Smooth muscle cell (in vitro differentiated cells): ENCODE data around the gene GAR1. TPM values are rescaled to one million over a fixed set of nuclear protein-coding genes. Genes with fewer than 3 reads are reported as not detected.
A peak's percentile ranks its signal among the peaks of the same experiment; 100 is the strongest.

Experiments
- DNase-seq: peaks from one replicate; lab custom pipeline; 2025; ENCODE audit not compliant: unreplicated experiment; lab: John Stamatoyannopoulos, UW
- H2AFZ ChIP-seq: fragments of 200-600 bp; sonication (generic); 2 replicates; pipeline ENCODE4 v1.6.0; 2016; ENCODE audit warnings: antibody characterized with exemption, low read depth, mild to moderate bottlenecking
- H3F3A ChIP-seq: fragments of 200-600 bp; sonication (generic); 2 replicates; pipeline ENCODE4 v1.6.0; 2017; ENCODE audit warnings: antibody characterized with exemption, low read depth
- H3K27ac ChIP-seq: fragments of 200-600 bp; sonication (generic); 2 replicates; pipeline ENCODE4 v1.5.1; 2016; ENCODE audit warnings: low read depth, mild to moderate bottlenecking
- H3K27me3 ChIP-seq: fragments of 200-600 bp; sonication (generic); 2 replicates; pipeline ENCODE4 v1.6.1; 2016; ENCODE audit warnings: low read depth, mild to moderate bottlenecking
- H3K36me3 ChIP-seq: fragments of 200-600 bp; sonication (generic); 2 replicates; pipeline ENCODE4 v1.5.1; 2016; ENCODE audit warnings: low read depth
- H3K4me1 ChIP-seq: fragments of 200-600 bp; sonication (generic); 2 replicates; pipeline ENCODE4 v1.5.1; 2016; ENCODE audit warnings: low read depth
- H3K4me2 ChIP-seq: fragments of 200-600 bp; sonication (generic); 2 replicates; pipeline ENCODE4 v1.6.0; 2016; ENCODE audit warnings: mild to moderate bottlenecking
- H3K4me3 ChIP-seq: fragments of 200-600 bp; sonication (generic); 2 replicates; pipeline ENCODE4 v1.5.1; 2016; ENCODE audit warnings: mild to moderate bottlenecking
- H3K79me2 ChIP-seq: fragments of 200-600 bp; sonication (generic); 2 replicates; pipeline ENCODE4 v1.6.0; 2016; ENCODE audit warnings: low read depth, mild to moderate bottlenecking
- H3K9ac ChIP-seq: fragments of 200-600 bp; sonication (generic); 2 replicates; pipeline ENCODE4 v1.6.0; 2016; ENCODE audit warnings: low read depth
- H3K9me3 ChIP-seq: fragments of 200-600 bp; sonication (generic); replicated peaks from 2 replicates; pipeline ENCODE4 v1.5.1; 2016; ENCODE audit warnings: low read depth
- H4K20me1 ChIP-seq: fragments of 200-600 bp; sonication (generic); 2 replicates; pipeline ENCODE4 v1.6.0; 2016; ENCODE audit warnings: low read depth
- CTCF ChIP-seq: fragments of 200-600 bp; sonication (generic); IDR thresholded peaks from 2 replicates; pipeline ENCODE4 v1.5.1; 2017; ENCODE audit warnings: borderline replicate concordance, mild to moderate bottlenecking, antibody characterized with exemption; ENCODE audit not compliant: insufficient read depth, poor library complexity, severe bottlenecking
- WGBS: methylation state at CpG from one replicate; pipeline ENCODE4 v1.1.7; 2016; ENCODE audit warnings: low lambda C conversion rate; 5-methylcytosine and 5-hydroxymethylcytosine counted together
- polyA plus RNA-seq: library from polyadenylated mRNA; unstranded; fragments of >200 nt; fragmentation: Nextera tagmentation; extraction: Ambion mirVana; gene quantifications from 2 replicates; pipeline ENCODE4 v1.2.1, GENCODE V29; 2016
- total RNA-seq: library from RNA; depleted of rRNA; stranded (reverse); fragments of >200 nt; gene quantifications from 2 replicates; pipeline ENCODE4 v1.2.3, GENCODE V29; 2014

Gene GAR1
- total and polyA plus RNA-seq, 2 experiments from 2014 or later = 11.1 to 30.3 TPM

- no peak overlapping the region for H3K4me2 ChIP-seq
- TF ChIP-seq CTCF = peak; percentile 46
- H3K4me1 ChIP-seq = no peaks in the 10 kb centered on the region
- no peak overlapping the region for H3K27ac ChIP-seq
- H3K36me3 ChIP-seq = no peaks in the 10 kb centered on the region
- H3K9ac ChIP-seq = no peak overlapping the region
- H3K9me3 ChIP-seq = no peaks in the 10 kb centered on the region
- no peaks in the 10 kb centered on the region for H3F3A ChIP-seq
- H2AFZ ChIP-seq = no peak overlapping the region
- H3K79me2 ChIP-seq = no peaks in the 10 kb centered on the region
- H3K27me3 ChIP-seq = no peaks in the 10 kb centered on the region
- WGBS = 26% methylated on average over 4 of the region's 4 CpGs
- no peaks in the 10 kb centered on the region for H4K20me1 ChIP-seq
- DNase-seq = no peak
- H3K4me3 ChIP-seq = no peak overlapping the region
Observed at GRCh38 chr4:109803924-109804571, 11.5 kb upstream of the GAR1 start.

DNA sequence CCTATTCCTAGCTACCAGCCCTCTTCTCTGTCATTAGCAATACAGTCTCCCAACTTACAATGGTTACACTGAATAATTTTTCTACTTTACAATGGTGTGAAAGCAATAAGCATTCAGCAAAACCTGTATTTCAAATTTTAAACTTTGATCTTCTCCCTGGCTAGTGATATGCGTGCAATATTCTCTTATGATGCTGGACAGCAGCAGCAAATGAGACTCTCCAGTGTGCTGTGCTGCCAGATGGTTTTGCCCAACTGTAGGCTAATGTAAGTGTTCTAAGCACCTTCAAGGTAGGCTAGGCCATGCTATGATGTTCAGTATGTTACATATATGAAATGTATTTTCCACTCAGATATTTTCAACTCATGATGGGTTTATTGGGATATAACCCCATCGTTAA is 5.9 kb upstream of the GAR1 start:
- no peaks in the 10 kb centered on the region for H3K4me1 ChIP-seq
- no peak overlapping the region for H3K27ac ChIP-seq
- no peaks in the 10 kb centered on the region for H3K9me3 ChIP-seq
- no peak overlapping the region for H2AFZ ChIP-seq
- 96% methylated on average over 2 of the region's 2 CpGs for WGBS
- no peak overlapping the region for H3K4me2 ChIP-seq
- no peaks in the 10 kb centered on the region for H4K20me1 ChIP-seq
- H3K9ac ChIP-seq = no peak overlapping the region
- no peaks in the 10 kb centered on the region for H3K36me3 ChIP-seq
- DNase-seq = no peak
- no peaks in the 10 kb centered on the region for H3F3A ChIP-seq
- no peak for TF ChIP-seq CTCF
- no peaks in the 10 kb centered on the region for H3K27me3 ChIP-seq
- H3K4me3 ChIP-seq = no peak overlapping the region
- H3K79me2 ChIP-seq = no peaks in the 10 kb centered on the region

GRCh38 chr4:109810552-109811387 is 4.8 kb upstream of the GAR1 start:
- Histone ChIP-seq H3K79me2 (peaks cover 3% of the 10 kb centered on the region), H3K9ac (no peak overlapping the region), H3K4me1 (no peaks in the 10 kb centered on the region), H3K4me2 (no peak overlapping the region), H2AFZ (no peak overlapping the region), H4K20me1 (no peaks in the 10 kb centered on the region), H3F3A (no peaks in the 10 kb centered on the region), H3K27me3 (no peaks in the 10 kb centered on the region), H3K36me3 (no peaks in the 10 kb centered on the region), H3K4me3 (no peak overlapping the region), H3K9me3 (no peaks in the 10 kb centered on the region), H3K27ac (no peak overlapping the region)
- WGBS = 59% methylated on average over 11 of the region's 11 CpGs
- TF ChIP-seq CTCF = no peak
- no peak for DNase-seq
